Liver (tissue), 9 donors: Measurements from ENCODE around the gene SGSH. TPM values are rescaled to one million over a fixed set of nuclear protein-coding genes. Genes with fewer than 3 reads are reported as not detected.

Experiments used
- DNase-seq: peaks from one replicate; pipeline ENCODE4 v3.0.0-alpha.2; 2017; ENCODE audit warnings: low spot score
- H3K27ac ChIP-seq, 2 donors: one replicate each; pipeline ENCODE4 v1.7.0; 2013; ENCODE audit warnings: inconsistent platforms in 2 of 2, low read length in 2 of 2, control low read depth in 1 of 2, low read depth in 1 of 2, mild to moderate bottlenecking in 1 of 2
- H3K27me3 ChIP-seq, 4 donors: one replicate each; pipeline versions ENCODE4 v1.6.1 to v1.7.0; 2013; ENCODE audit warnings: low read length in 3 of 4, inconsistent platforms in 1 of 4, mild to moderate bottlenecking in 1 of 4, moderate library complexity in 1 of 4; ENCODE audit not compliant: control insufficient read depth in 4 of 4, insufficient read depth in 4 of 4
- H3K36me3 ChIP-seq, 4 donors: one replicate each; pipeline versions ENCODE4 v1.6.1 to v1.7.0; 2013; ENCODE audit warnings: low read length in 3 of 4, mild to moderate bottlenecking in 3 of 4, low read depth in 1 of 4, moderate library complexity in 1 of 4; ENCODE audit not compliant: control insufficient read depth in 4 of 4, insufficient read depth in 3 of 4
- H3K4me1 ChIP-seq, 4 donors: one replicate each; pipeline versions ENCODE4 v1.6.1 to v1.7.0; 2013; ENCODE audit warnings: low read length in 3 of 4, mild to moderate bottlenecking in 3 of 4, moderate library complexity in 1 of 4; ENCODE audit not compliant: control insufficient read depth in 4 of 4, insufficient read depth in 4 of 4
- H3K4me3 ChIP-seq, 3 donors: one replicate each; pipeline versions ENCODE4 v1.6.1 to v1.7.0; 2013; ENCODE audit warnings: low read length in 3 of 3, control low read depth in 1 of 3, low read depth in 1 of 3, mild to moderate bottlenecking in 1 of 3
- H3K9ac ChIP-seq, 2 donors: one replicate each; pipeline ENCODE4 v1.7.0; 2013; ENCODE audit warnings: low read length in 2 of 2, mild to moderate bottlenecking in 2 of 2, moderate library complexity in 2 of 2, control low read depth in 1 of 2, low read depth in 1 of 2
- H3K9me3 ChIP-seq, 4 donors: one replicate each; pipeline versions ENCODE4 v1.6.1 to v1.7.0; 2013; ENCODE audit warnings: low read length in 3 of 4; ENCODE audit not compliant: control insufficient read depth in 4 of 4
- EGR1 ChIP-seq, 2 donors: IDR thresholded peaks; 2 replicates each; pipeline ENCODE4 v1.6.1; 2016 to 2018; ENCODE audit warnings: antibody characterized with exemption in 2 of 2, low read depth in 2 of 2
- FOXA1 ChIP-seq: IDR thresholded peaks from 2 replicates; pipeline ENCODE4 v1.6.1; 2016; ENCODE audit warnings: antibody characterized with exemption
- FOXA2 ChIP-seq: IDR thresholded peaks from 2 replicates; pipeline ENCODE4 v1.6.1; 2016; ENCODE audit warnings: antibody characterized with exemption
- GABPA ChIP-seq, 2 donors: IDR thresholded peaks in 1 of 2; conservative IDR thresholded peaks in 1 of 2; 2 replicates each; pipeline ENCODE4 v1.6.1; 2016; ENCODE audit warnings: antibody characterized with exemption in 2 of 2, mild to moderate bottlenecking in 1 of 2, moderate library complexity in 1 of 2
- HNF4A ChIP-seq, 2 donors: conservative IDR thresholded peaks; 2 replicates each; pipeline ENCODE4 v1.6.1; 2016; ENCODE audit warnings: antibody characterized with exemption in 2 of 2, mild to moderate bottlenecking in 2 of 2
- HNF4G ChIP-seq: IDR thresholded peaks from 2 replicates; pipeline ENCODE4 v1.6.1; 2016; ENCODE audit warnings: antibody characterized with exemption
- JUND ChIP-seq, 2 donors: IDR thresholded peaks; 2 replicates each; pipeline ENCODE4 v1.6.1; 2016; ENCODE audit warnings: antibody characterized with exemption in 2 of 2
- NR2F2 ChIP-seq: IDR thresholded peaks from 2 replicates; pipeline ENCODE4 v1.6.1; 2016; ENCODE audit warnings: antibody characterized with exemption
- RAD21 ChIP-seq, 2 donors: IDR thresholded peaks; 2 replicates each; pipeline ENCODE4 v1.6.1; 2016; ENCODE audit warnings: antibody characterized with exemption in 2 of 2, mild to moderate bottlenecking in 2 of 2
- RXRA ChIP-seq, 2 donors: IDR thresholded peaks; 2 replicates each; pipeline ENCODE4 v1.6.1; 2017 to 2018; ENCODE audit warnings: antibody characterized with exemption in 2 of 2, mild to moderate bottlenecking in 1 of 2
- SP1 ChIP-seq: IDR thresholded peaks from 2 replicates; pipeline ENCODE4 v1.6.1; 2018; ENCODE audit warnings: antibody characterized with exemption, mild to moderate bottlenecking
- TAF1 ChIP-seq: conservative IDR thresholded peaks from 2 replicates; pipeline ENCODE4 v1.6.1; 2016; ENCODE audit warnings: antibody characterized with exemption, mild to moderate bottlenecking
- YY1 ChIP-seq: IDR thresholded peaks from 2 replicates; pipeline ENCODE4 v1.6.1; 2016; ENCODE audit warnings: antibody characterized with exemption, mild to moderate bottlenecking
- WGBS: extraction: QIAGEN DNeasy Blood & Tissue Kit; methylation state at CpG from one replicate; pipeline ENCODE4 v1.1.7; 2013; 5-methylcytosine and 5-hydroxymethylcytosine counted together
- polyA plus RNA-seq, 2 donors: library from polyadenylated mRNA; stranded (reverse) in 1 of 2; unstranded in 1 of 2; fragments of 200-250 nt in 1 of 2; fragments of >200 nt in 1 of 2; fragmentation: Nextera tagmentation in 1 of 2; extraction: Ambion mirVana in 1 of 2; gene quantifications; one replicate each; pipeline versions ENCODE4 v1.2.1 to v1.2.3, GENCODE V29; 2013 to 2015
- total RNA-seq, 2 donors: library from RNA; depleted of rRNA; stranded (reverse); fragments of >200 nt; gene quantifications; one replicate each; pipeline ENCODE4 v1.2.3, GENCODE V29; 2014
- TF ChIP-seq, protein P1 (sequence below): IDR thresholded peaks from 2 replicates; pipeline ENCODE4 v1.6.1; 2016; ENCODE audit warnings: antibody characterized with exemption
- TF ChIP-seq, protein P2 (sequence below): IDR thresholded peaks from 2 replicates; pipeline ENCODE4 v1.6.1; 2016; ENCODE audit warnings: antibody characterized with exemption
- TF ChIP-seq, protein P3 (sequence below): IDR thresholded peaks from 2 replicates; pipeline ENCODE4 v1.6.1; 2016; ENCODE audit warnings: antibody characterized with exemption
- TF ChIP-seq, protein P4 (sequence below): fragments of 150-350 bp; IDR thresholded peaks from 2 replicates; pipeline ENCODE4 v1.5.1; 2017; ENCODE audit warnings: improper control_type of control experiment, low read depth, low read length; ENCODE audit not compliant: missing input control
- donor health status: healthy.
- donor health status: healthy.
- donor health status: healthy.
- donor health status: healthy.
- donor health status: healthy.

The SGSH gene
- total and polyA plus RNA-seq, 4 donors, result 5.8 to 19.8 (median 12.9) TPM

DNA sequence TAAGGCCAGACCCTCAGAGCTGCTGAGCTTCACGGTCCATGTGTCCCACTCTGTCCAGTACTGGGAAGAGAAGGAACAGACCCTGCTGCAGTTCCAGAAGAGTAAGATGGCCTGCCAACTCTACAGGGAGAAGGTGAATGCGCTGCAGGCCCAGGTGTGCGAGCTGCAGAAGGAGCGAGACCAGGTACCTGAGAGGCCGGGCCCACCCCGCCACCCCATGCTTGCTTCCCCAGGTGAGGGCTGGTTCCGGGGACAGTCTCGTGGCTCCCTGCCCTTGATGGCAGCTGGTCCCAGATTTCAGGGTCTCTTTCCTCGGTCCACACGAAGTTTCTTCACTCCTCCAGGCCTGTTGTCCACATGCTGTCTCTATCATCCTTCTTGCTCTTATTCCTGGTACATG lies 29.4 kb downstream of the SGSH start:
- Histone ChIP-seq H3K4me3 (no peak overlapping the region), H3K27me3 (no peaks in the 10 kb centered on the region), H3K9me3 (no peaks in the 10 kb centered on the region), H3K9ac (no peak overlapping the region), H3K4me1 (peaks cover 0 to 4% (median 2%) of the 10 kb centered on the region in 4 donors), H3K36me3 (no peaks in the 10 kb centered on the region), H3K27ac (no peak overlapping the region)
- DNase-seq, result no peak
- TF ChIP-seq HNF4G (no peak), SP1 (no peak), EGR1 (IDR thresholded peaks at IDR 0.05; ENCODE audit: low read depth in 2 of 2) (no peak)
- TF ChIP-seq, protein P1, sequence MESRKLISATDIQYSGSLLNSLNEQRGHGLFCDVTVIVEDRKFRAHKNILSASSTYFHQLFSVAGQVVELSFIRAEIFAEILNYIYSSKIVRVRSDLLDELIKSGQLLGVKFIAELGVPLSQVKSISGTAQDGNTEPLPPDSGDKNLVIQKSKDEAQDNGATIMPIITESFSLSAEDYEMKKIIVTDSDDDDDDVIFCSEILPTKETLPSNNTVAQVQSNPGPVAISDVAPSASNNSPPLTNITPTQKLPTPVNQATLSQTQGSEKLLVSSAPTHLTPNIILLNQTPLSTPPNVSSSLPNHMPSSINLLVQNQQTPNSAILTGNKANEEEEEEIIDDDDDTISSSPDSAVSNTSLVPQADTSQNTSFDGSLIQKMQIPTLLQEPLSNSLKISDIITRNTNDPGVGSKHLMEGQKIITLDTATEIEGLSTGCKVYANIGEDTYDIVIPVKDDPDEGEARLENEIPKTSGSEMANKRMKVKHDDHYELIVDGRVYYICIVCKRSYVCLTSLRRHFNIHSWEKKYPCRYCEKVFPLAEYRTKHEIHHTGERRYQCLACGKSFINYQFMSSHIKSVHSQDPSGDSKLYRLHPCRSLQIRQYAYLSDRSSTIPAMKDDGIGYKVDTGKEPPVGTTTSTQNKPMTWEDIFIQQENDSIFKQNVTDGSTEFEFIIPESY, result no peak
- WGBS, result 94% methylated on average over 10 of the region's 10 CpGs

DNA sequence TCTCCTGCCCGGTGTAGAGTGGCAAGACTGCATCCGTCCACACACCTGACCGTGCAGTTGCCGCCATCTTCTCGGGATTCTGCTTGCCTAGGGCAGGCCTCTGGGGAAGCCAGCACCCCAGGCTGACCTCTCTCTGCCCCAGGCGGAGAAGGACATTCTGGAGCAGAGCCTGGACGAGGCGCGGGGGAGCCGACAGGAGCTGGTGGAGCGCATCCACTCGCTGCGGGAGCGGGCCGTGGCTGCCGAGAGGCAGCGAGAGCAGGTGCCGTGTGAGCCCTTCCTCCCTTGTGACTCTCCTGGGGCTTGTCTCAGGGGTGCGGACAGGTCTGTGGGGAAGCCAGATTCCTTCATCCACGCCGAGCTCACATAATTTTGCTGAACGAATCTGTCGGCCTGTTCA lies 30.5 kb downstream of the SGSH start:
- TF ChIP-seq TAF1 (no peak), GABPA (IDR thresholded peaks at IDR 0.05 in 1 of 2, conservative IDR thresholded peaks at IDR 0.05 in 1 of 2) (no peak), YY1 (no peak), EGR1 (IDR thresholded peaks at IDR 0.05; ENCODE audit: low read depth in 2 of 2) (no peak), NR2F2 (no peak), FOXA1 (no peak)
- TF ChIP-seq, protein P2, sequence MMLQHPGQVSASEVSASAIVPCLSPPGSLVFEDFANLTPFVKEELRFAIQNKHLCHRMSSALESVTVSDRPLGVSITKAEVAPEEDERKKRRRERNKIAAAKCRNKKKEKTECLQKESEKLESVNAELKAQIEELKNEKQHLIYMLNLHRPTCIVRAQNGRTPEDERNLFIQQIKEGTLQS, result no peak
- TF ChIP-seq, protein P3, sequence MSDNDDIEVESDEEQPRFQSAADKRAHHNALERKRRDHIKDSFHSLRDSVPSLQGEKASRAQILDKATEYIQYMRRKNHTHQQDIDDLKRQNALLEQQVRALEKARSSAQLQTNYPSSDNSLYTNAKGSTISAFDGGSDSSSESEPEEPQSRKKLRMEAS, result no peak
- TF ChIP-seq, protein P1, result no peak
- Histone ChIP-seq H3K36me3 (no peaks in the 10 kb centered on the region), H3K27me3 (no peaks in the 10 kb centered on the region), H3K4me1 (no peaks in the 10 kb centered on the region), H3K9me3 (no peaks in the 10 kb centered on the region), H3K4me3 (no peak overlapping the region), H3K27ac (no peak overlapping the region), H3K9ac (no peak overlapping the region)
- WGBS, result 95% methylated on average over 23 of the region's 23 CpGs
- no peak for DNase-seq

DNA sequence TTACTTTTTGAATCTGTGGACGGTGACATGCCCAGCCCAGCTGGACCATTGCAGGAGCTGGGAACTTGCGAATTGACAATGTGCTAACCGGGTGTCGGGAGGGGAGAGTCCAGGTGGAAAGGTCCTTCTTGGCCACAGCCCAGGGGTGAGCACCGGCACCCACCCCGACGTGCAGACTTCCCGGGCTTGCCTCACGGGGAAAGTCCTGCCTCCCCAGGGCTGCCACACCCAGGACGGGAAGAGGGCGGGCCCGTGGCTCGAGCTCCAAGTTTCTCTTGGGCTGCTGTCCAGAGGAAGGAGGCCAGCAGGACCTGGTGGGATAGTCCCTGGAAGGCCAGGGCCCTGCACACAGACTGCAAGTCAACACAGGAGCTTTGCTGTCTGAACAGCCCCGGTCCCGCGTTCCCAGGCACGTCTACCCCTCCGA lies 32.6 kb downstream of the SGSH start:
- no peak for DNase-seq
- Histone ChIP-seq H3K27me3 (no peaks in the 10 kb centered on the region), H3K36me3 (no peaks in the 10 kb centered on the region), H3K4me1 (no peaks in the 10 kb centered on the region), H3K9ac (no peak overlapping the region), H3K27ac (no peak overlapping the region), H3K4me3 (no peak overlapping the region), H3K9me3 (no peaks in the 10 kb centered on the region)
- 48% methylated on average over 18 of the region's 18 CpGs for WGBS
- TF ChIP-seq EGR1 (IDR thresholded peaks at IDR 0.05; ENCODE audit: low read depth in 2 of 2) (no peak), HNF4G (no peak), HNF4A (conservative IDR thresholded peaks at IDR 0.05) (no peak), FOXA2 (no peak), RAD21 (IDR thresholded peaks at IDR 0.05) (no peak), TAF1 (no peak), NR2F2 (no peak), YY1 (no peak), GABPA (IDR thresholded peaks at IDR 0.05 in 1 of 2, conservative IDR thresholded peaks at IDR 0.05 in 1 of 2) (no peak), JUND (IDR thresholded peaks at IDR 0.05) (no peak), SP1 (no peak), RXRA (IDR thresholded peaks at IDR 0.05) (no peak)
- TF ChIP-seq, protein P2, result no peak
- TF ChIP-seq, protein P3, result no peak
- TF ChIP-seq, protein P1, result no peak
- TF ChIP-seq, protein P4, sequence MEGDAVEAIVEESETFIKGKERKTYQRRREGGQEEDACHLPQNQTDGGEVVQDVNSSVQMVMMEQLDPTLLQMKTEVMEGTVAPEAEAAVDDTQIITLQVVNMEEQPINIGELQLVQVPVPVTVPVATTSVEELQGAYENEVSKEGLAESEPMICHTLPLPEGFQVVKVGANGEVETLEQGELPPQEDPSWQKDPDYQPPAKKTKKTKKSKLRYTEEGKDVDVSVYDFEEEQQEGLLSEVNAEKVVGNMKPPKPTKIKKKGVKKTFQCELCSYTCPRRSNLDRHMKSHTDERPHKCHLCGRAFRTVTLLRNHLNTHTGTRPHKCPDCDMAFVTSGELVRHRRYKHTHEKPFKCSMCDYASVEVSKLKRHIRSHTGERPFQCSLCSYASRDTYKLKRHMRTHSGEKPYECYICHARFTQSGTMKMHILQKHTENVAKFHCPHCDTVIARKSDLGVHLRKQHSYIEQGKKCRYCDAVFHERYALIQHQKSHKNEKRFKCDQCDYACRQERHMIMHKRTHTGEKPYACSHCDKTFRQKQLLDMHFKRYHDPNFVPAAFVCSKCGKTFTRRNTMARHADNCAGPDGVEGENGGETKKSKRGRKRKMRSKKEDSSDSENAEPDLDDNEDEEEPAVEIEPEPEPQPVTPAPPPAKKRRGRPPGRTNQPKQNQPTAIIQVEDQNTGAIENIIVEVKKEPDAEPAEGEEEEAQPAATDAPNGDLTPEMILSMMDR, result no peak
